ENCODE measurements around the gene IFT74.

DNA sequence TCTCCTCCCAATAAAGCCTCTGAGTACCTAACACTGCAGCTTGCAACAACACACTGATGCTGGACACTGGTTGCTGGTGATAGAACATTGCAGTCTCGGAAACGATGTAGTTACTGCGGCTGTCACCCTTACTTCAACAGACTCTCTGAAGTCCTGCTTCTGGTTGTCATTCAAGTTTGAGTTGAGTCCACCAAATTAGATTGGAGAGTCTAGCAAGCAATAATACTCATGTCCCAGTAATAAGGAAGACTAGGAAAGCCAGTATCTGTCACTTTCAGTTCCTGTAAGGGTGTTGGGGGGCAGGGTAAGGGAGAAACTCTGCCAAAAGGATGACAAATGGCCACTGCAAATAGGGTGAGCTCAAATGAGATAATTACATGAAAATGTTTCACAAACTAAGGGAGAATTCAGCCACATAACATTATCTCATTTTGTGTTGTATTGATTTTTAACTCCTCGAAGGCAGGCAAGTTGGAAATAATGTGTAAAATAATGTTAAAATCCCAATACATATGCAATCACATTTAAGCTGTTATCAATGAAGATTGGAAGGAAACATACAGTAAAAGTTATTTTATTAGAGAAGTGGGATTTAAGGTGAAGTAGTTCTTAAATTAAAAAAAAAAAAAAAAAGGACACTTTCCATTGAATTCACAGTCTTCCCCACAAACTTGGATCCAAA, 849 bp upstream of the IFT74 start:
- TF ChIP-seq, protein P1, sequence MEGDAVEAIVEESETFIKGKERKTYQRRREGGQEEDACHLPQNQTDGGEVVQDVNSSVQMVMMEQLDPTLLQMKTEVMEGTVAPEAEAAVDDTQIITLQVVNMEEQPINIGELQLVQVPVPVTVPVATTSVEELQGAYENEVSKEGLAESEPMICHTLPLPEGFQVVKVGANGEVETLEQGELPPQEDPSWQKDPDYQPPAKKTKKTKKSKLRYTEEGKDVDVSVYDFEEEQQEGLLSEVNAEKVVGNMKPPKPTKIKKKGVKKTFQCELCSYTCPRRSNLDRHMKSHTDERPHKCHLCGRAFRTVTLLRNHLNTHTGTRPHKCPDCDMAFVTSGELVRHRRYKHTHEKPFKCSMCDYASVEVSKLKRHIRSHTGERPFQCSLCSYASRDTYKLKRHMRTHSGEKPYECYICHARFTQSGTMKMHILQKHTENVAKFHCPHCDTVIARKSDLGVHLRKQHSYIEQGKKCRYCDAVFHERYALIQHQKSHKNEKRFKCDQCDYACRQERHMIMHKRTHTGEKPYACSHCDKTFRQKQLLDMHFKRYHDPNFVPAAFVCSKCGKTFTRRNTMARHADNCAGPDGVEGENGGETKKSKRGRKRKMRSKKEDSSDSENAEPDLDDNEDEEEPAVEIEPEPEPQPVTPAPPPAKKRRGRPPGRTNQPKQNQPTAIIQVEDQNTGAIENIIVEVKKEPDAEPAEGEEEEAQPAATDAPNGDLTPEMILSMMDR (IDR thresholded peaks at IDR 0.05), result no peak
- TF ChIP-seq POLR2A (IDR thresholded peaks at IDR 0.05), result no peak

Data from uterus (tissue), 2 donors.